GM08714 (cell line): Measurements from ENCODE around the gene MTARC1.

ENCODE experiments used
- H3K4me3 ChIP-seq: fragments of 200-500 bp; sonication (Bioruptor generic); 2 replicates; pipeline ENCODE4 v1.5.1; 2014; ENCODE audit warnings: mild to moderate bottlenecking, low read length, inconsistent platforms
- ZNF274 ChIP-seq: IDR thresholded peaks from 2 replicates; pipeline ENCODE4 v1.6.1; 2012; ENCODE audit warnings: mild to moderate bottlenecking, low read depth, low read length

Gene MTARC1

DNA sequence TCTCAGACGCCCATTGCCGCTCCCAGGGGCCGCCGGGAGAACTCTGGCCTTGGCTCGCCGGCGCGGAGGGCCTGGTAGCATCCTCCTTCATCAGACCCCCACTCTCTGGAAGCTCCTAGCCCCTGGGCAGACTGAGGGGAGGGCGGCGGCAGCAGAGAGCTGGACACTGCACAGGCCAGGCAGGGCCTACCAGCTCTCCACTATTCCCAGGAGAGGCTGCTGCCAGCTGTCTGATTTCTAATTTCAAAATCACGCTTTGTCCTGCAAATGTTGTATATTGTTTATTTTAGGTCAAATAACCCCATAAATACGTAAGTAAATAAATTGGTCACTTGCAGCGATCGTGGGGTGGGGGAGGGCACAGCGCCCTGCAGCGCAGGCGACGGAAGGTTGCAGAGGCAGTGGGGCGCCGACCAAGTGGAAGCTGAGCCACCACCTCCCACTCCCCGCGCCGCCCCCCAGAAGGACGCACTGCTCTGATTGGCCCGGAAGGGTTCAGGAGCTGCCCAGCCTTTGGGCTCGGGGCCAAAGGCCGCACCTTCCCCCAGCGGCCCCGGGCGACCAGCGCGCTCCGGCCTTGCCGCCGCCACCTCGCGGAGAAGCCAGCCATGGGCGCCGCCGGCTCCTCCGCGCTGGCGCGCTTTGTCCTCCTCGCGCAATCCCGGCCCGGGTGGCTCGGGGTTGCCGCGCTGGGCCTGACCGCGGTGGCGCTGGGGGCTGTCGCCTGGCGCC, at the start of gene MTARC1:
Gene MTARC1, plus strand, starts transcription at position 577 of the 732 bp plus-strand sequence. Its CDS starts 32 bp downstream, at position 609.
- H3K4me3 ChIP-seq, result peak within 1 kb of the TSS; percentile 25; the same call in 1 of the 2 replicates
- no peak for TF ChIP-seq ZNF274

- no peak overlapping the region for H3K4me3 ChIP-seq
- TF ChIP-seq ZNF274, result no peak
Observed at GRCh38 chr1:220741349-220741748, 45.4 kb upstream of the MTARC1 start.

DNA sequence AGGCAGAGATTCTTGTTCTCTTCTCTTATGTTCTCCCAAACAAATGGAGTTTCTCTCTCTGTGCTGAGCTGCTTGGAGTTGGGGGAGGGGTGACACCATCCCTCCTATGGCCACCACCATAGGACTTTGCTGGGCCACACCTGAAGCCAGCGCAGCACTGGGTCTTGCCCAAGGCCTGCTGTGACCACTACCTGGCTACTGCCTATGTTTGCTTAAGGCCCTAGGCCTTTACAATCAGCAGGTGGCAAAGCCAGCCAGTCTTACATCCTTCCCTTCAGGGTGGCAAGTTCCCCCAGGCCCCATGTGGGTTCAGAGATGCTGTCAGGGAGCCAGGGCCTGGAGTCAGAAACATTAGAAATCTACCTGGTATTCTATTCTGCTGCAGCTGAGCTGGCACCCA, 44.9 kb upstream of the MTARC1 start:
- TF ChIP-seq ZNF274, result no peak
- H3K4me3 ChIP-seq, result no peak overlapping the region

GRCh38 chr1:220742520-220742919, 44.2 kb upstream of the MTARC1 start:
- no peak for TF ChIP-seq ZNF274

DNA sequence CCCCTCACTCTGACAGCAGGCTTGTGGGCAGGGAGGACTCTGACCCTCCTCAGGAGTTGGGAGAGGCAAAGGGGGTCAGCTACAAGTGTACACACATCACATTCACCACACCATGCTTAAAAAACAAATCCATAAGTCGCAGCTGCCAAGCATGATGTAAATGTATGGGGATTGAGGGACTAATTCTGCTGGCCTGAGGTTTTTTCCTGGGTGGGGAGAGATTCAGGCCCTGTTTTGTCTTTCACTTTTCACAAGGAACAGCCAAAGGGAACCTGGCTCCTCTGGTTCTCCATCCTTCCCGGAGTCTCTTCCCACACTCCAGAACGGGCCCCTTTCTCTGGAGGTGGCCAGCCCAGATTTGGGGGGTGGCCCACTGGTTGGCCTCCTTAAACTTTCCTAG, 39.9 kb upstream of the MTARC1 start:
- no peak for TF ChIP-seq ZNF274
- H3K4me3 ChIP-seq, result no peak overlapping the region

More at GRCh38 chr1:220742520-220742919, 44.2 kb upstream of the MTARC1 start:
- no peak overlapping the region for H3K4me3 ChIP-seq

GRCh38 chr1:220747437-220748088, 39.1 kb upstream of the MTARC1 start:
- peak overlapping the region; percentile 46; the same call in 1 of the 2 replicates for H3K4me3 ChIP-seq

GRCh38 chr1:220748089-220748934, 38.4 kb upstream of the MTARC1 start, which contains the start of gene MTARC2:
TSS of gene MTARC2 (plus strand) at chr1:220748322. CDS start at chr1:220748532, 210 bp downstream.
- no peak for TF ChIP-seq ZNF274
- peak within 1 kb of the TSS; percentile 46 for H3K4me3 ChIP-seq

More at GRCh38 chr1:220747437-220748088, 39.1 kb upstream of the MTARC1 start:
- no peak for TF ChIP-seq ZNF274

DNA sequence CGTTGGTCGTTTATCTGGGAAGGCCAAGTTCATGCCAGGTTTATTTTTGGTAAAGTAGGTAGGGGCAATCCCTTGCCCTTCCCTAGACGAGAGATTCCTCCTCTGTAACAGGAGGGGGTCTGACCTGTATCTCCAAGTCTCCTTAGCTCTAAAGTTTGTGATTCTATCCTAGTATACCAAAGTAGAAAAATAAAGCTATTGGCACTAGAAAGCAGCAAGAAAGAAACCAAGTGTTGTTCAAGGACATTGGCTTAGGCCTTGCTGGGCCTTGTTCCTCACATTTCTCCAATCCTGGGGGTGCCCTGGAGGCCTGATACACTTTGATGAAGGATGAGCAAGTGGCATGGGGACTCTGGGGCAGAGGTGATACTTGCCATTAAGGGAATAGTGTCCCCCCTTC, 37.8 kb upstream of the MTARC1 start:
- no peak for TF ChIP-seq ZNF274
- peak overlapping the region; percentile 46 for H3K4me3 ChIP-seq

DNA sequence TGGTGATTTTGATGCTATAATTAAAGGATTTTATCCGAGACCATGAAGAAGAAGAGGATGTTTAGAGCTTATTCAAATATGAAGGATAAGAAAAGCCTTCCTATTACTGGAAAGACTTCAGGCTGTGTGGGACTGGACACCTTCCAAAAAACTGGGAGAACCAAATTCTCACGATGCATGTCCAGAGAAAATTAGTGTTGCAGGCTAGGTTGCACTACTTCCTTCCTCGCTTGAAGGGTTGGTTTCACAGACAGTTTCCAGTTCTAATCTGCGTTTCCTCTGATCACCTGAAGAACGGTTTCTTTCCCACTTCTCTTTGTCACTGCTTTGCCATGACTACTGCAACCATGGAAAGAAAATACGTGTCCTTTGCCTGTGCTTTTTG, 36.6 kb upstream of the MTARC1 start:
- H3K4me3 ChIP-seq, result no peak overlapping the region
- no peak for TF ChIP-seq ZNF274

- TF ChIP-seq ZNF274, result no peak
Observed at GRCh38 chr1:220751111-220751510, 35.6 kb upstream of the MTARC1 start.

DNA sequence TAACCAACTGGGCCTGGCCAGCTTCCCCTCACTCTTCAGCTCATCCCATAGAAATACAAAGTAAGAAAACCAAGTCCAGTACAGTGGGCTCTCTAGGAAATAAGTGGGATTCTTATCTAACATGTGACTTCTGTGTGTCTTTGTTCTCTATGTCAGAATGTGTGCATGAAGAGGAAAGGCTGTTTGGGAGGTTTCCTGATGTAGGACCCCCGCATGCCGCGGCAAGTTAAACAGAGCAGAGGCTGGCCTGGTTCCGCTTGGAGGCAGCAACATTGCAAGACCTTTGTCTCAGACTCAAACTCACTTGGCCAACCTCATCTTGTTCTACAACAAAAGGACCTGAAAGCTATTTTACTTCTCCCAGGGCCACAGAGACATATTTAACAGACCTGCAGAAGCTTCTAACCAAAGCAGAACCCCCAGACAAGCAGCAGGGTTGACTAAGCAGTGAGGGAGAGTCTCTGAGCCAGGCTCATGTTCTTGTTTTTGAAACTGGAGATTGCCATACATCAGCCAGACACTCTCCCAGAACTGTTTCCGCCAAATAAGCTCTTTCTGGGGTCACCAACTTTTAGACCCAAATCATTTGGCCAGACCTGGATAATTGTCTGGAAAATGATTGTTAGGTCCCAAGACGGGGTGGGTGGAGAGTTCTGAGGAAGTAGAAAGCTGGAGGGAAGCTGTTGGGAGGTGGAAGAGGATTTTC, 32.3 kb upstream of the MTARC1 start:
- TF ChIP-seq ZNF274, result no peak
- H3K4me3 ChIP-seq, result no peak overlapping the region

More at GRCh38 chr1:220751111-220751510, 35.6 kb upstream of the MTARC1 start:
- no peak overlapping the region for H3K4me3 ChIP-seq

DNA sequence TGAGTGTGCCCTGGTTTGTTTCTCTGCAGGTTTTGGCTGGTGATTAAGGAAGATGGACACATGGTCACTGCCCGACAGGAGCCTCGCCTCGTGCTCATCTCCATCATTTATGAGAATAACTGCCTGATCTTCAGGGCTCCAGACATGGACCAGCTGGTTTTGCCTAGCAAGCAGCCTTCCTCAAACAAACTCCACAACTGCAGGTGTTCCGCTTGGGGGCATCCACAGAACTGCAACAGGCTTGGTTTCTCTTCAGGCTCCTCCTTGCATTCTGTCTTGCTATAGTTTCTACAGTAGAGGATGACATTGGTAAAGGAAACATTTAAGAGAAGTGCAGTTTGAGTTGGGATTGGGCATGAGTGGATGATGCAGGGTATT, 31.8 kb upstream of the MTARC1 start:
- H3K4me3 ChIP-seq, result no peak overlapping the region
- TF ChIP-seq ZNF274, result no peak

DNA sequence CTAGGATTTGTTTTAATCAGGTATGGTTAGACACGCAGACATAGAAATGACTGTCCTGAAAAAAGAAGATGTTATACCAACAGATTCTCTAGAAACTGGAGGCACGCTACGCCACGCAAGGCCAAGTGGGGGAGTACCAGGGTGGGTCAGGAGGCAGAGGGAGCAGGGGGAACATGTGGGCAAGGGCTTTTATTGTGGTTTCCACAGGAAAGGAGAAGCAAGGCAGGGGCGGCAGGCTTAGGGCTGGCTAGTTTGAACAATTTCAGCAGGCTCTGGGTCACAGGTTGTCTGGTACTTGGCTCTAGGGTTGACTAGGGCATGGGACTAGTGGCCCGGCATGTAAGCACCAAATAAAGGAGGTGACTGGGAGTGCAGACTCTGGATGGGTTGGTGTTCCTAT, 31.4 kb upstream of the MTARC1 start:
- TF ChIP-seq ZNF274, result no peak
- no peak overlapping the region for H3K4me3 ChIP-seq

GRCh38 chr1:220757441-220757840, 29.3 kb upstream of the MTARC1 start:
- H3K4me3 ChIP-seq, result no peak overlapping the region
- no peak for TF ChIP-seq ZNF274
